ENCODE results near the gene NRGN. TPM values are rescaled to one million over a fixed set of nuclear protein-coding genes. Genes with fewer than 3 reads are reported as not detected.

NRGN gene
- total and polyA plus RNA-seq, 2 experiments from 2014 or later, result 1.2 TPM; not detected in 1

- 69% methylated on average over 6 of the region's 6 CpGs for WGBS (ENCODE audit: low lambda C conversion rate, missing lambda C conversion rate)
- H3K27me3 ChIP-seq, result peaks cover 85% of the 10 kb centered on the region
- no peak overlapping the region for H3K4me3 ChIP-seq
- no peak overlapping the region for H3K27ac ChIP-seq
- H4K20me1 ChIP-seq (ENCODE audit: insufficient read depth, poor library complexity, severe bottlenecking), result no peaks in the 10 kb centered on the region
- H3K4me2 ChIP-seq, result no peak overlapping the region
- no peaks in the 10 kb centered on the region for H3K36me3 ChIP-seq (replicated peaks; ENCODE audit: insufficient read depth, low read depth)
- no peak for DNase-seq (ENCODE audit: low spot score)
- TF ChIP-seq CTCF (IDR thresholded peaks at IDR 0.05; ENCODE audit: poor library complexity), result no peak
- no peak for TF ChIP-seq EZH2 (IDR thresholded peaks at IDR 0.05; ENCODE audit: borderline replicate concordance)
- TF ChIP-seq EZH2phosphoT487 (IDR thresholded peaks at IDR 0.05; ENCODE audit: low read depth, severe bottlenecking, unreplicated experiment), result no peak
- H3K9me3 ChIP-seq (ENCODE audit: low read depth), result no peaks in the 10 kb centered on the region
- no peaks in the 10 kb centered on the region for H3K4me1 ChIP-seq (ENCODE audit: insufficient read depth)
- H2AFZ ChIP-seq, result no peak overlapping the region
- no peaks in the 10 kb centered on the region for H3K9me2 ChIP-seq (replicated peaks; ENCODE audit: insufficient read depth)
- no peaks in the 10 kb centered on the region for H3K79me2 ChIP-seq
These were observed 3.3 kb downstream of the NRGN start for GRCh38 chr11:124743050-124743449.

- no peaks in the 10 kb centered on the region for H3K36me3 ChIP-seq (replicated peaks; ENCODE audit: insufficient read depth, low read depth)
- H2AFZ ChIP-seq, result peak overlapping the region; percentile 67
- peaks cover 7% of the 10 kb centered on the region for H3K4me1 ChIP-seq (ENCODE audit: insufficient read depth)
- H3K4me3 ChIP-seq, result no peak overlapping the region
- no peaks in the 10 kb centered on the region for H3K79me2 ChIP-seq
- H3K9me2 ChIP-seq (replicated peaks; ENCODE audit: insufficient read depth), result no peaks in the 10 kb centered on the region
- TF ChIP-seq CTCF (IDR thresholded peaks at IDR 0.05; ENCODE audit: poor library complexity) (no peak), EZH2phosphoT487 (IDR thresholded peaks at IDR 0.05; ENCODE audit: low read depth, severe bottlenecking, unreplicated experiment) (no peak), EZH2 (IDR thresholded peaks at IDR 0.05; ENCODE audit: borderline replicate concordance) (peak; percentile 67)
- no peak for DNase-seq (ENCODE audit: low spot score)
- H3K27ac ChIP-seq, result no peak overlapping the region
- H3K27me3 ChIP-seq, result peaks cover 94% of the 10 kb centered on the region
- no peaks in the 10 kb centered on the region for H4K20me1 ChIP-seq (ENCODE audit: insufficient read depth, poor library complexity, severe bottlenecking)
- H3K4me2 ChIP-seq, result peak overlapping the region; percentile 92
- no peaks in the 10 kb centered on the region for H3K9me3 ChIP-seq (ENCODE audit: low read depth)
- WGBS (ENCODE audit: low lambda C conversion rate, missing lambda C conversion rate), result 6% methylated on average over 26 of the region's 44 CpGs
These were observed 5.6 kb downstream of the NRGN start for GRCh38 chr11:124745270-124745834.

GRCh38 chr11:124745835-124746620, 6.3 kb downstream of the NRGN start:
- H3K27ac ChIP-seq, result peak overlapping the region; percentile 70

More at GRCh38 chr11:124745835-124746620, 6.3 kb downstream of the NRGN start:
- H3K4me2 ChIP-seq, result peak overlapping the region; percentile 92
- no peaks in the 10 kb centered on the region for H3K79me2 ChIP-seq
- TF ChIP-seq EZH2phosphoT487 (IDR thresholded peaks at IDR 0.05; ENCODE audit: low read depth, severe bottlenecking, unreplicated experiment) (no peak), EZH2 (IDR thresholded peaks at IDR 0.05; ENCODE audit: borderline replicate concordance) (peak; percentile 2), CTCF (IDR thresholded peaks at IDR 0.05; ENCODE audit: poor library complexity) (peak; percentile 25)
- H3K4me3 ChIP-seq, result peak overlapping the region; percentile 53
- H2AFZ ChIP-seq, result peak overlapping the region; percentile 67
- no peaks in the 10 kb centered on the region for H3K9me3 ChIP-seq (ENCODE audit: low read depth)
- peaks cover 94% of the 10 kb centered on the region for H3K27me3 ChIP-seq
- WGBS (ENCODE audit: low lambda C conversion rate, missing lambda C conversion rate), result 2% methylated on average over 32 of the region's 41 CpGs
- H4K20me1 ChIP-seq (ENCODE audit: insufficient read depth, poor library complexity, severe bottlenecking), result no peaks in the 10 kb centered on the region
- no peaks in the 10 kb centered on the region for H3K9me2 ChIP-seq (replicated peaks; ENCODE audit: insufficient read depth)
- peaks cover 7% of the 10 kb centered on the region for H3K4me1 ChIP-seq (ENCODE audit: insufficient read depth)
- H3K36me3 ChIP-seq (replicated peaks; ENCODE audit: insufficient read depth, low read depth), result no peaks in the 10 kb centered on the region
- peak; percentile 60 for DNase-seq (ENCODE audit: low spot score)
